ENCODE measurements around the gene SKIC8.

The SKIC8 gene

DNA sequence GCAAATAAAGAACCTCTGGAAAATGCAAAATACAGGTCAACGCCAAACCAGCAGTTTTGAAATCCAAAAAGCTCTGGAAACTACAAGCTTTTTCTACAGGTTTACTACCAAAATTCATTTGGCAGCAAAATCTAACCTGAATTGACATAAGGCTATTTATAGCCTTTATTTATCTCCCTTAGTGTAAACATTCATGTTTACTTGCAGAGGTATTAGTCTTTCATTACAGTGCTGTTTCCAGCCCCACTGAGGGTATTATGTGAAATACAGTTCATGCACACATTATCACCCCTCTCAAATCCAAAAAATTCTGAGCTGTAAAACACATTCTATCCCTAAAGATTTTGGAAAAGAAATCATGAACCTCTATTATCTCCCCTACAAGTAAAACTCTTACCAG, 7.2 kb downstream of the SKIC8 start:
- DNase-seq (ENCODE audit: low read depth, low spot score) = no peak

DNA sequence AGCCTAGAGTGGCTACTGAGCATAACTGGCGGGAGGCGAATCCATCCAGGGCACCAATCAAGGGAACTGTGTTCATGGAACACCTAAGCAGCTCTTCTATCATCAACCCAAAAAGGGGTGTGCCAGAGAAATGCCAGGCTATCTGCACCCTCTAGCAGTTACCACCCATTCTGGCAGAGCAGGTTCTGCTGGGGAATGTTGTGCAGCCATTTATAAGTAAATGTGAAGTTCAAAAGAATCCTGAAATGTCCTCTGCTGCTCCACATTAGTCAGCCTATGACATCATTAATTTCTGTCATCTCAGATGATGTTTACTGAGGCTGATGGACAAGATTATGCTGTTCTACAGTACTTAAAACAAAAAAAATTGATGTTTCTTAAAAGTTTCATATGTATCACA, 7.7 kb downstream of the SKIC8 start:
- no peak for DNase-seq (ENCODE audit: low read depth, low spot score)

DNA sequence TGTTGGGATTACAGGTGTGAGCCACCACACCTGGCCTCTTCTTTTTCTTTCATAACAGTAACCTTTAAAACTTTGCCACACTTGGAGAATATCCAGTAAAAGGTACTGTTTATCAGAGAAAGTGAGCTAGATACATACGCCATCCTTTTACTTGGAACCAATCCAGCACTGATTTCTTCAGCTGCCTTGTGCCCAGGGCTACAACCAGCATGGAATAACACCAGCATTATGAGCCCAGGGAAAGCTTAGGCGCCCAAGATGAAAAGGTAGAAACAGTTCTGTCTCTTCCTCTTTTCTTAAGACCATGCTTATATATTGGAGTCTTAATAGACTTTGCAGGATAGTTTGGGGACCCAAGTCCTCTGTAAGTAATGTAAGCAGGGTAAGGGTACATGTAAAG, 8.4 kb downstream of the SKIC8 start:
- no peak for DNase-seq (ENCODE audit: low read depth, low spot score)

DNA sequence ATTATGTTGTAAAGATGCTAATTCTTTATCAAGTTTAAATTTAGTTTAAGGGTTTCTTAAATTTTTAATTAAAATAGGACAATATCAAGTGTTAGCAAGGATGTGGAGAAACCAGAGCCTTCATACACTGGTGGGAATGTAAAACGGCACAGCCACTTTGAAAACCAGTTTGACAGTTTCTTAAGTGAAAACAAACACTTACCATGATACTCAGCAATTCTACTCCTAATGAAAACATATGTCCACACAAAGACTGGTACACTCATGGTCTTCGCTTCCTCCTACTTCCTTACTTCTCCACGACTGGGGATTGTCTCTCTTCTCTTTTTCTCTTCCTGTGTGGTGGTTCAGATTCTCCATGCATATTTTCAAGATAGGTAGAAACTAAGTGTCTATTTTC, 9.2 kb downstream of the SKIC8 start:
- DNase-seq (ENCODE audit: low read depth, low spot score) = no peak

- no peak for DNase-seq (ENCODE audit: low read depth, low spot score)
Observed at GRCh38 chr15:78284758-78285157, 14.7 kb downstream of the SKIC8 start.

DNA sequence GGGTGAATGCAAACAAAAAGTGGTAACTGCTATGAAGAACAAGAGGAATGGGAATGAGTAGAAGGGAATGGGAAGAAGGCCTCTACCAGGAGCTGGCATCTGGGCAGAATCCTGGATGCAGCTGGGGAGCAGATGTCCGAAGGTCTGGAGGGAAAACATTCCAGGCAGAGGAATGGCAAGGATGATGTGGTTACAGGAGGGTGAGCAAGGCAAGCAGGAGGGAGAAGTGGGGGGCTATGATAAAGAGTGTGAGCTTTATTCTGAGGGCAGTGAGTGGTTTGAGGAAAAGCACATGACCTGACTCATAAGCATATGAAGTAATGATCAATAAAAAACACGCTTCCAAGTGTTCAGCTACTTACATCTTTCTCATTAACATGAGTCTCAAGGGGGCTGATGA, 17.1 kb downstream of the SKIC8 start:
- no peak for DNase-seq (ENCODE audit: low read depth, low spot score)

- no peak for DNase-seq (ENCODE audit: low read depth, low spot score)
Observed at GRCh38 chr15:78280319-78281072, 18.9 kb downstream of the SKIC8 start.

GRCh38 chr15:78276064-78276943, 23.1 kb downstream of the SKIC8 start:
- no peak for DNase-seq (ENCODE audit: low read depth, low spot score)

DNA sequence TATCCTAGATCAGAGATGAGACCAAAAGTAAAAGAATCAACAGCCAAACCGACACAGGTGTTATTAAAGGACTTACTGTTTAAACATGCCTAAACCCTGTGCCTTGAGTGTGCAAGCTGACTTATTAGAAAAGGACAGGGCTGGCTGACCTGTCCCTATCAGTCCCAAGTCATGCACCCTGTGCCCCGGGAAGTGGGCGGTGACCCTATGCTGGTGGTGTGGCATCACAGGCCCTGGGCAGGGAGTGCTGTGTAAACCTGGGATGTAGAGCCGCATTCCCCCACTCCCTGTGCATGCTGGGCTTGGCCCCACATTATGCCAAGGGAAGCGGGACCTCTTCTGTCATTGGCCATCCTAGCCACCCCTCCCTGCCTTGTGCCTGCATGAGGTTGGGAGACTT, 24.4 kb downstream of the SKIC8 start:
- no peak for DNase-seq (ENCODE audit: low read depth, low spot score)

- no peak for DNase-seq (ENCODE audit: low read depth, low spot score)
Observed at GRCh38 chr15:78272776-78273175, 26.6 kb downstream of the SKIC8 start.

DNA sequence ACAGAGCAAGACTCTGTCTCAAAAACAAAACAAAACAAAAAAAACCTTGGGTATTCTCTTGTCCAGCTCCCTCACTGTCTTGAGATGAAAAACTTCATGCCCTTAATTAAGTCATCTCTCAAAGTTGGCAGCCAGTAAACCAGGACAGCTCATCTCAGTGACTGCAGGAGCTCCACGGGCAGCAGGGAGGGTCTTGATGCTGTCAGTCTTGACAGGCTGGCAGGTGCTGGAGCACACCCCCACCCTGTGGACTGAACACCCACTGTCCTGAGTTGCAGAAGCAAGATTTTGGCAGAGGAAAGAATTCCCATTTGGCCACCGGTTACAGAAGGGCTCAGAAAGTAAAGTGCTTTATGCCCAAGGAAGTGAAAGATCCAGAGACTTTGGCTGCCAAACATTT, 27.1 kb downstream of the SKIC8 start:
- no peak for DNase-seq (ENCODE audit: low read depth, low spot score)

GRCh38 chr15:78266806-78267205, 32.6 kb downstream of the SKIC8 start:
- no peak for DNase-seq (ENCODE audit: low read depth, low spot score)

- no peak for DNase-seq (ENCODE audit: low read depth, low spot score)
Observed at GRCh38 chr15:78266229-78266628, 33.2 kb downstream of the SKIC8 start.

- DNase-seq (ENCODE audit: low read depth, low spot score) = no peak
Observed at GRCh38 chr15:78265752-78266224, 33.6 kb downstream of the SKIC8 start.

DNA sequence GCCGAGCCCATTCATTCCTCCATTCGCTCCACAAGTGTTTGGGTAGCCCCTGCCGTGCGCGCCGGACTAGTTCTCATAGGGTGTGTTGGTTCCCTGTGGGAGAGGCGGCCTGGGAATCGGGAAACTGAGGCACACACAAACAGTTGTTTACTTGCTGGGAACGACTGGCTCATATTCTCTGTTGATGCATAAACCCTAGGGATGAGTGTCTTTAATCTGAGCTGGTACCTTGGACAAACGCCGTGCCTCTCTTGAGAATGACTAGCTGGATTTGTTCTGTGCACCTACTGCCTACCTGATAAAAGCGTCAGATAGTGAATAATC, 34.3 kb downstream of the SKIC8 start:
- DNase-seq (ENCODE audit: low read depth, low spot score) = no peak

GRCh38 chr15:78264304-78265136, 34.9 kb downstream of the SKIC8 start, which contains the start of gene DNAJA4:
Gene DNAJA4, plus strand, starts transcription at chr15:78264562. Its CDS starts 202 bp downstream, at chr15:78264764.
- DNase-seq (ENCODE audit: low read depth, low spot score) = no peak

DNA sequence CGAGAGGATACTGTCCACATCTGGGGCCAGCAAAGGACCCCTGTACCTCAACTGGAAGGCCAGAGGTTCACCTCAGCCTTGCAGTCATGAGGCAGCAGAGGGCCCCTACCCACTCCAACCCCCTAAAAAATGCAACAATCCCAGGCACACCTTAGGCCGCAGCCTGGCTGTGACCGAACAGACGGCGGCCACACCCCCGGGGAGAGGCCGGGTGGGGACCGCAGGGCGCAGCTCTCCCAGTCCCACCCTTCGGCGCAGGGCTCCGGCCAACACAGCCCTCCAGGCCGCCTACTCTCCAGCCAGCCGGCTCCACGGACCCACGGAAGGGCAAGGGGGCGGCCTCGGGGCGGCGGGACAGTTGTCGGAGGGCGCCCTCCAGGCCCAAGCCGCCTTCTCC, 35.5 kb downstream of the SKIC8 start:
- DNase-seq (ENCODE audit: low read depth, low spot score) = no peak

GRCh38 chr15:78263351-78263781, 36.0 kb downstream of the SKIC8 start:
- no peak for DNase-seq (ENCODE audit: low read depth, low spot score)

DNA sequence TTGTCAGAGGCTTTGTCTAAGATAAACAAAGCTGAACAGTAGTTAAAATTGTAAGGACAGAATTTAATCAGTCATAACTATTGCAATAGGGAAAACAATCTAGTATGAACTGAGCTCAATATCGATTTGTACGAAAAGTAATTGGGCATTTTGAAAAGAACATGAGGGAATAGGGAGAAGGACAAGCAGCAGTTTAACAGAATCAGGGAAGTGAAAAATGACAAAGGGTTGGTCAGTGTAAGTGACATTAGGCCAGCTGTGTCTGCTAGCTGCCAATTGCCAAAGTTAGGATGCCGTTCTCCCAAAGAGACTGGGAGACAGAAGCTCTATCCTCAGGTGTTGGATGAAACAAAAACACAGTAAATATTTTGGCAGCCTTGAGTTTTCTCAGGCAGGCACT, 38.3 kb downstream of the SKIC8 start:
- no peak for DNase-seq (ENCODE audit: low read depth, low spot score)

DNA sequence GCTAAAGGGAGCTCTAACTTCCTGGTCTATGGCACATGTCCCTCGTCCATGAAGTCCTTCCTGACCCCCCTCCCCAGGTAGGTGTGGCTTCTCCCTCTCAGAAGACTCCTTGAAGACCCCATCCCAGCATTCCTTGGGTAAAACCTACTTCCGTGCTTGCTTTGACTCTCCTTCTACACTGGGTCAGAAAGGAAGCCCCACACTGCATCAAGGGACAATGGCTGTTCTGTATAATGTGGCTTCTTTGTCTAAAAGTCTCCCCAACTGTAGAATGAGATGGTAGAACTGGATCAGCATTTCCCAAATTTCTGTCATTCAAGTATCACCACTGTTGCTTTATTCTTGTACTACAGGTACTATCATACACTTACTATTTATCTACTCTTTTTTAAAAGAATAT, 38.9 kb downstream of the SKIC8 start:
- DNase-seq (ENCODE audit: low read depth, low spot score) = no peak

- no peak for DNase-seq (ENCODE audit: low read depth, low spot score)
Observed at GRCh38 chr15:78259232-78259631, 40.2 kb downstream of the SKIC8 start.

- DNase-seq (ENCODE audit: low read depth, low spot score) = no peak
Observed at GRCh38 chr15:78257681-78258080, 41.7 kb downstream of the SKIC8 start.

All from iPS DF 19.7 (cell line).